GM23338 (cell line): ENCODE results near the gene IQSEC2.

Experiments
- CREB1 ChIP-seq: fragments of 250-450 bp; sonication (Bioruptor Pico); IDR thresholded peaks from 2 replicates; pipeline ENCODE4 v1.5.0; 2020; ENCODE audit warnings: low read depth, mild to moderate bottlenecking, moderate library complexity
- EZH2 ChIP-seq: fragments of 200-600 bp; sonication (generic); IDR thresholded peaks from one replicate; pipeline ENCODE4 v1.8.0; 2017; ENCODE audit warnings: antibody characterized with exemption, mild to moderate bottlenecking, low read depth; ENCODE audit not compliant: unreplicated experiment
- EZH2phosphoT487 ChIP-seq: fragments of 200-600 bp; sonication (generic); IDR thresholded peaks from one replicate; pipeline ENCODE4 v1.8.1; 2018; ENCODE audit warnings: antibody characterized with exemption; ENCODE audit not compliant: unreplicated experiment
- JUNB ChIP-seq: IDR thresholded peaks from one replicate; pipeline ENCODE4 v1.6.1; 2016; ENCODE audit warnings: antibody characterized with exemption; ENCODE audit not compliant: unreplicated experiment
- NANOG ChIP-seq: IDR thresholded peaks from 2 replicates; pipeline ENCODE4 v1.6.1; 2016; ENCODE audit warnings: antibody characterized with exemption, borderline replicate concordance
- POLR2AphosphoS5 ChIP-seq: IDR thresholded peaks from 2 replicates; pipeline ENCODE4 v1.6.1; 2016; ENCODE audit warnings: antibody characterized with exemption, low read depth
- STAT1 ChIP-seq: IDR thresholded peaks from one replicate; pipeline ENCODE4 v1.6.1; 2016; ENCODE audit warnings: antibody characterized with exemption; ENCODE audit not compliant: unreplicated experiment
- ZNF114 ChIP-seq: fragments of 250-450 bp; sonication (Bioruptor Pico); IDR thresholded peaks from 2 replicates; pipeline ENCODE4 v1.5.0; 2020; ENCODE audit warnings: mild to moderate bottlenecking, moderate library complexity
- TF ChIP-seq, protein P1 (sequence below), 2 experiments: fragments of 200-600 bp in 1 of 2; sonication (generic) in 1 of 2; conservative IDR thresholded peaks; 2 replicates each; pipeline versions ENCODE4 v1.5.1 to v1.6.1; 2016 to 2017; ENCODE audit warnings: antibody characterized with exemption in 2 of 2, low read depth in 2 of 2, mild to moderate bottlenecking in 2 of 2, moderate library complexity in 1 of 2
- TF ChIP-seq, protein P2 (sequence below): IDR thresholded peaks from 2 replicates; pipeline ENCODE4 v1.6.1; 2016; ENCODE audit warnings: antibody characterized with exemption
- TF ChIP-seq, protein P3 (sequence below): IDR thresholded peaks from one replicate; pipeline ENCODE4 v1.6.1; 2018; ENCODE audit warnings: antibody characterized with exemption; ENCODE audit not compliant: unreplicated experiment

DNA sequence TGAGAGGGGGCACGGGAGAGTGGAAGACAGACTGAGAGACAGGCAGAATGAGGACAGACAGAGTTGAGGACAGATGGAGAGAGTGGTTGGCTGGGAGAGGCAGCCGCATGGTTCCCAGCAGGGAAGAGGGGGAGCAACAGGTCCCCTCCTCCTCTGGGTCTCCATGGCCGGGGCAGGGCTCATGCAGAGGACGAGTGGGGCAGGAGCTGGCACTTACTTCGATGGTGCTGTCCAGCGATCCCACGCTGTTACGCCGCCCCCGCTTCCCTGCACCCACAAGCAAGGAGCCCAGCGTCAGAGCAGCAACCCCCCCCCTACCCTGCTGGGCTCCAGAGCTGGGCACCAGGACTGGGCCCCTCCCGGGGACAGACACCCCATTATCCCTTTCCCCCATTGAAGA lies 45.8 kb downstream of the IQSEC2 start:
- TF ChIP-seq, protein P1, sequence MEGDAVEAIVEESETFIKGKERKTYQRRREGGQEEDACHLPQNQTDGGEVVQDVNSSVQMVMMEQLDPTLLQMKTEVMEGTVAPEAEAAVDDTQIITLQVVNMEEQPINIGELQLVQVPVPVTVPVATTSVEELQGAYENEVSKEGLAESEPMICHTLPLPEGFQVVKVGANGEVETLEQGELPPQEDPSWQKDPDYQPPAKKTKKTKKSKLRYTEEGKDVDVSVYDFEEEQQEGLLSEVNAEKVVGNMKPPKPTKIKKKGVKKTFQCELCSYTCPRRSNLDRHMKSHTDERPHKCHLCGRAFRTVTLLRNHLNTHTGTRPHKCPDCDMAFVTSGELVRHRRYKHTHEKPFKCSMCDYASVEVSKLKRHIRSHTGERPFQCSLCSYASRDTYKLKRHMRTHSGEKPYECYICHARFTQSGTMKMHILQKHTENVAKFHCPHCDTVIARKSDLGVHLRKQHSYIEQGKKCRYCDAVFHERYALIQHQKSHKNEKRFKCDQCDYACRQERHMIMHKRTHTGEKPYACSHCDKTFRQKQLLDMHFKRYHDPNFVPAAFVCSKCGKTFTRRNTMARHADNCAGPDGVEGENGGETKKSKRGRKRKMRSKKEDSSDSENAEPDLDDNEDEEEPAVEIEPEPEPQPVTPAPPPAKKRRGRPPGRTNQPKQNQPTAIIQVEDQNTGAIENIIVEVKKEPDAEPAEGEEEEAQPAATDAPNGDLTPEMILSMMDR (conservative IDR thresholded peaks at IDR 0.05; ENCODE audit: low read depth in 2 of 2), result no peak
- TF ChIP-seq CREB1 (CRISPR knock-in tag) (no peak), POLR2AphosphoS5 (no peak), EZH2 (no peak), JUNB (no peak), EZH2phosphoT487 (no peak), STAT1 (no peak), NANOG (no peak), ZNF114 (CRISPR knock-in tag) (no peak)
- TF ChIP-seq, protein P2, sequence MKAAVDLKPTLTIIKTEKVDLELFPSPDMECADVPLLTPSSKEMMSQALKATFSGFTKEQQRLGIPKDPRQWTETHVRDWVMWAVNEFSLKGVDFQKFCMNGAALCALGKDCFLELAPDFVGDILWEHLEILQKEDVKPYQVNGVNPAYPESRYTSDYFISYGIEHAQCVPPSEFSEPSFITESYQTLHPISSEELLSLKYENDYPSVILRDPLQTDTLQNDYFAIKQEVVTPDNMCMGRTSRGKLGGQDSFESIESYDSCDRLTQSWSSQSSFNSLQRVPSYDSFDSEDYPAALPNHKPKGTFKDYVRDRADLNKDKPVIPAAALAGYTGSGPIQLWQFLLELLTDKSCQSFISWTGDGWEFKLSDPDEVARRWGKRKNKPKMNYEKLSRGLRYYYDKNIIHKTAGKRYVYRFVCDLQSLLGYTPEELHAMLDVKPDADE, result no peak
- TF ChIP-seq, protein P3, sequence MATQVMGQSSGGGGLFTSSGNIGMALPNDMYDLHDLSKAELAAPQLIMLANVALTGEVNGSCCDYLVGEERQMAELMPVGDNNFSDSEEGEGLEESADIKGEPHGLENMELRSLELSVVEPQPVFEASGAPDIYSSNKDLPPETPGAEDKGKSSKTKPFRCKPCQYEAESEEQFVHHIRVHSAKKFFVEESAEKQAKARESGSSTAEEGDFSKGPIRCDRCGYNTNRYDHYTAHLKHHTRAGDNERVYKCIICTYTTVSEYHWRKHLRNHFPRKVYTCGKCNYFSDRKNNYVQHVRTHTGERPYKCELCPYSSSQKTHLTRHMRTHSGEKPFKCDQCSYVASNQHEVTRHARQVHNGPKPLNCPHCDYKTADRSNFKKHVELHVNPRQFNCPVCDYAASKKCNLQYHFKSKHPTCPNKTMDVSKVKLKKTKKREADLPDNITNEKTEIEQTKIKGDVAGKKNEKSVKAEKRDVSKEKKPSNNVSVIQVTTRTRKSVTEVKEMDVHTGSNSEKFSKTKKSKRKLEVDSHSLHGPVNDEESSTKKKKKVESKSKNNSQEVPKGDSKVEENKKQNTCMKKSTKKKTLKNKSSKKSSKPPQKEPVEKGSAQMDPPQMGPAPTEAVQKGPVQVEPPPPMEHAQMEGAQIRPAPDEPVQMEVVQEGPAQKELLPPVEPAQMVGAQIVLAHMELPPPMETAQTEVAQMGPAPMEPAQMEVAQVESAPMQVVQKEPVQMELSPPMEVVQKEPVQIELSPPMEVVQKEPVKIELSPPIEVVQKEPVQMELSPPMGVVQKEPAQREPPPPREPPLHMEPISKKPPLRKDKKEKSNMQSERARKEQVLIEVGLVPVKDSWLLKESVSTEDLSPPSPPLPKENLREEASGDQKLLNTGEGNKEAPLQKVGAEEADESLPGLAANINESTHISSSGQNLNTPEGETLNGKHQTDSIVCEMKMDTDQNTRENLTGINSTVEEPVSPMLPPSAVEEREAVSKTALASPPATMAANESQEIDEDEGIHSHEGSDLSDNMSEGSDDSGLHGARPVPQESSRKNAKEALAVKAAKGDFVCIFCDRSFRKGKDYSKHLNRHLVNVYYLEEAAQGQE, result no peak
